NCI-H345 treated with DMSO at 0.1 percent for 48 hours (cell line): ENCODE results near the gene NUDT8.
"Not testable (repeated sequence)": the region's sequence is repeated elsewhere in the genome, so short reads cannot be mapped to it uniquely, and the experiment has no call there.

ENCODE experiments used
- DNase-seq: peaks from one replicate; lab custom pipeline; 2025; ENCODE audit not compliant: unreplicated experiment; lab: John Stamatoyannopoulos, UW

NUDT8 gene

GRCh38 chr11:67644042-67644441, 14.3 kb upstream of the NUDT8 start:
- DNase-seq: no peak

GRCh38 chr11:67642173-67643120, 12.7 kb upstream of the NUDT8 start:
- no peak for DNase-seq

- no peak for DNase-seq
Measured at GRCh38 chr11:67641338-67642172, 11.8 kb upstream of the NUDT8 start.

- DNase-seq: no peak
Measured at GRCh38 chr11:67640758-67641337, 11.1 kb upstream of the NUDT8 start.

GRCh38 chr11:67640021-67640757, 10.5 kb upstream of the NUDT8 start:
- no peak for DNase-seq

GRCh38 chr11:67639438-67639859, 9.7 kb upstream of the NUDT8 start, which contains the start of gene TBX10:
TBX10 (minus strand) TSS chr11:67639763; CDS start chr11:67639472, 291 bp downstream.
- DNase-seq: no peak

- DNase-seq: no peak
Measured at GRCh38 chr11:67638535-67639437, 9.0 kb upstream of the NUDT8 start.

GRCh38 chr11:67637441-67637840, 7.7 kb upstream of the NUDT8 start:
- DNase-seq: not testable (repeated sequence)

GRCh38 chr11:67636962-67637361, 7.2 kb upstream of the NUDT8 start:
- DNase-seq: no peak

GRCh38 chr11:67635231-67635521, 5.4 kb upstream of the NUDT8 start:
- DNase-seq: no peak

GRCh38 chr11:67634366-67635230, 4.9 kb upstream of the NUDT8 start:
- DNase-seq: no peak

GRCh38 chr11:67633758-67634365, 4.1 kb upstream of the NUDT8 start:
- DNase-seq: no peak

GRCh38 chr11:67632982-67633755, 3.4 kb upstream of the NUDT8 start:
- no peak for DNase-seq

GRCh38 chr11:67632175-67632981, 2.6 kb upstream of the NUDT8 start:
- DNase-seq: no peak

- no peak for DNase-seq
Measured at GRCh38 chr11:67631853-67632174, 2.1 kb upstream of the NUDT8 start.

- no peak for DNase-seq
Measured at GRCh38 chr11:67631411-67631810, 1.7 kb upstream of the NUDT8 start.

- DNase-seq: no peak
Measured at GRCh38 chr11:67630943-67631331, 1.2 kb upstream of the NUDT8 start.
